Measurements from ENCODE around the gene SPTBN1. TPM values are rescaled to one million over a fixed set of nuclear protein-coding genes. Genes with fewer than 3 reads are reported as not detected.
A peak's percentile ranks its signal among the peaks of the same experiment; 100 is the strongest.

SPTBN1 gene
- total RNA-seq, 1 donor from 2014 or later, result 251 TPM

- H3K9ac ChIP-seq (ENCODE audit: low read depth in 1 of 3, low read length in 3 of 3), result peak overlapping the region in 2 of 3 donors; percentile 35 to 57
- H3K4me1 ChIP-seq (ENCODE audit: control insufficient read depth in 3 of 3, insufficient read depth in 3 of 3, low read length in 3 of 3), result peaks cover 24 to 54% (median 41%) of the 10 kb centered on the region in 3 donors
- H3K9me3 ChIP-seq (ENCODE audit: control insufficient read depth in 3 of 3, low read length in 3 of 3), result no peaks in the 10 kb centered on the region
- peak overlapping the region; percentile 70 for H3K27ac ChIP-seq (ENCODE audit: low read depth, low read length)
- H3K27me3 ChIP-seq (ENCODE audit: control insufficient read depth in 3 of 3, insufficient read depth in 3 of 3, low read length in 3 of 3), result no peaks in the 10 kb centered on the region
- peak overlapping the region in 1 of 3 donors; percentile 39 for H3K4me3 ChIP-seq (ENCODE audit: low read length in 3 of 3)
- H3K36me3 ChIP-seq (ENCODE audit: control insufficient read depth in 3 of 3, insufficient read depth in 3 of 3, low read length in 3 of 3), result peaks cover 27 to 58% (median 42%) of the 10 kb centered on the region in 3 donors
These were observed 178.7 kb downstream of the SPTBN1 start for GRCh38 chr2:54634564-54635511.

DNA sequence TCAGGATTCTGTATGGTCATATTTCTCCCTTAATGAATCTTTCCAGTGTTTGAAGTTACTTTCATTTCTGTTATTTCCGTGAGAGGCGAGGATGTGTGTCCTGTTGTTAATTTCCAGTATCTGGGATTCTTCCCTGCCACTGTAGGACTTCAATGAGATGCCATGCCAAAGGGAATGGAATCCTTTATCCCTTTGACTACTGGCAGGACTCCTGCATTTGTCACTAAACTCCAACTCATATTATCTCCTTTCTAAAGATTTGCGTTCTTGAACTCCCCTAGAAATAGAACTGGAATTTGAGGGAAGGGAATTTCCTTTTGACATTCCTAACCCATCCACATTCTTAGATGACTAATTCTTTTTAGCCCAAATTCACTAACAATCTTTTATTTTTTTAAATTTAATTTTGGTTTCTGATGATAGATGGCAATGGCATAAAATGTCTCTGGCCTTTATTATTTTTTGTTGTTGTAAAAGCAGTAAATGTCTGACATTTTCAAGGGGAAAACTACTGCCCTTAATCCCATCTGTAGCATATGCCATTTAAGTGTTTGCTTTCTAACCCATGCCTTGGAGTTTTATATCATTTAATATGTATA is 179.5 kb downstream of the SPTBN1 start:
- Histone ChIP-seq H3K9me3 (ENCODE audit: control insufficient read depth in 3 of 3, low read length in 3 of 3) (no peaks in the 10 kb centered on the region), H3K4me1 (ENCODE audit: control insufficient read depth in 3 of 3, insufficient read depth in 3 of 3, low read length in 3 of 3) (peaks cover 24 to 52% (median 42%) of the 10 kb centered on the region in 3 donors), H3K36me3 (ENCODE audit: control insufficient read depth in 3 of 3, insufficient read depth in 3 of 3, low read length in 3 of 3) (peaks cover 25 to 54% (median 37%) of the 10 kb centered on the region in 3 donors), H3K9ac (ENCODE audit: low read depth in 1 of 3, low read length in 3 of 3) (no peak overlapping the region), H3K27ac (ENCODE audit: low read depth, low read length) (peak overlapping the region; percentile 70), H3K4me3 (ENCODE audit: low read length in 3 of 3) (peak overlapping the region in 1 of 3 donors; percentile 39), H3K27me3 (ENCODE audit: control insufficient read depth in 3 of 3, insufficient read depth in 3 of 3, low read length in 3 of 3) (no peaks in the 10 kb centered on the region)

DNA sequence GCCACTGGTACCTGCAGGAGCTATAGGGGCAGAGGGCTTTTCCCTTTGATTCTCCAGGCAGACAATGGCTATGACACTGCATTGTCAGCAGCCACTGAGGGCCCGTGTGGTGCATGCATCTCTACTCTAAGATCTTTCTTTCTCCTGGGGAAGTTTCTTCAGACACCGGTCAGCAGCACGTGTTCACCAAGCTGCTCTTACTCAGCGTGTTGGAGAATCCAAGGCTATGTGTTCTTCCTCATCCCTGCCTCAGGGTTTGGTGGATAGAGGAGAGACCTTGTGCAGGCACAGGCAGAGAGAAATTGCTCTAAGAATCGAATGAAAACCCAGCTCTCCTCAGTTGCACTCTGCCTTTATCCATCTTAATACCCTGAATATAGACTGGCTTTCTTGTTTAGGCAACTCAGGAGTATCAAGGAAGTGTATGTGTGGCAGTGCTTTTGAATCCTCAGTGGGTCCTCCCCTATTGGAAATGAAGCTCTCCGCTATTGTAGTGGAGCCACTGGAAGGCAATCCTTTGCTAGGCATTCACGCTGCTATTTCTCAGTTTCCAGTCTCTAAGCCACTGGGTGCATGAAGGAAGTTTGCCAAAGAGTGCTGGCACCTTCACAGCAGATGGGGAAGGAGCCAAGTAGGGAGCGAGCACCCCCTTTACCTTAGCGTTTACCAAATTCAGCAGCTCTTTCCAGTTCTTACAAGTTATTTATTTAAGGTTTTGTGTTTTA is 180.4 kb downstream of the SPTBN1 start:
- Histone ChIP-seq H3K4me1 (ENCODE audit: control insufficient read depth in 3 of 3, insufficient read depth in 3 of 3, low read length in 3 of 3) (peaks cover 24 to 43% (median 42%) of the 10 kb centered on the region in 3 donors), H3K36me3 (ENCODE audit: control insufficient read depth in 3 of 3, insufficient read depth in 3 of 3, low read length in 3 of 3) (peaks cover 15 to 45% (median 28%) of the 10 kb centered on the region in 3 donors)

GRCh38 chr2:54638103-54638502 is 182.0 kb downstream of the SPTBN1 start:
- Histone ChIP-seq H3K4me3 (ENCODE audit: low read length in 3 of 3) (no peak overlapping the region), H3K4me1 (ENCODE audit: control insufficient read depth in 3 of 3, insufficient read depth in 3 of 3, low read length in 3 of 3) (peaks cover 21 to 36% (median 35%) of the 10 kb centered on the region in 3 donors), H3K36me3 (ENCODE audit: control insufficient read depth in 3 of 3, insufficient read depth in 3 of 3, low read length in 3 of 3) (peaks cover 10 to 38% (median 22%) of the 10 kb centered on the region in 3 donors), H3K27me3 (ENCODE audit: control insufficient read depth in 3 of 3, insufficient read depth in 3 of 3, low read length in 3 of 3) (no peaks in the 10 kb centered on the region), H3K9ac (ENCODE audit: low read depth in 1 of 3, low read length in 3 of 3) (no peak overlapping the region), H3K27ac (ENCODE audit: low read depth, low read length) (no peak overlapping the region), H3K9me3 (ENCODE audit: control insufficient read depth in 3 of 3, low read length in 3 of 3) (no peaks in the 10 kb centered on the region)

More for the DNA sequence above, 180.4 kb downstream of the SPTBN1 start:
- no peak overlapping the region for H3K9ac ChIP-seq (ENCODE audit: low read depth in 1 of 3, low read length in 3 of 3)
- H3K27me3 ChIP-seq (ENCODE audit: control insufficient read depth in 3 of 3, insufficient read depth in 3 of 3, low read length in 3 of 3), result no peaks in the 10 kb centered on the region
- peak overlapping the region; percentile 31 for H3K27ac ChIP-seq (ENCODE audit: low read depth, low read length)
- no peak overlapping the region for H3K4me3 ChIP-seq (ENCODE audit: low read length in 3 of 3)
- no peaks in the 10 kb centered on the region for H3K9me3 ChIP-seq (ENCODE audit: control insufficient read depth in 3 of 3, low read length in 3 of 3)

DNA sequence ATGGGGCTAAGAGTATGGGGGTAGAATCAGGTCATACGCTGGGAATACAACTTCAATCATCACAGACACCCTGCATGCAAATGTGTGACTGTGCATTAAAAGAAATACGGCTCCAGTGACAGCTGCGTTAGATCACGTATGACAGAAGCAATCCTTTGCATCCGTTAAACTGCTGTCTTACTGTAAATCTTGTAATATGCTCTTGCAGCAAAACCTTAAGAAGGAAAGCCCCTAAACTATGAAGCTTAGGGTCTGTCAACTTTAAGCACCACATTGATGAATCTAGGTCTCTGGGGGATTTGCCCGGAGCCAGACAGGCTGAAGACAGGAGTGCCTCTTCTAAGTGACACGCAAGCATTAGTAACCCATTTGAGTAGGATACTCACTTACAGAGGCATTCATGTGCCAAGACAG is 182.7 kb downstream of the SPTBN1 start:
- peaks cover 10 to 41% (median 23%) of the 10 kb centered on the region in 3 donors for H3K36me3 ChIP-seq (ENCODE audit: control insufficient read depth in 3 of 3, insufficient read depth in 3 of 3, low read length in 3 of 3)
- H3K4me3 ChIP-seq (ENCODE audit: low read length in 3 of 3), result no peak overlapping the region
- peaks cover 20 to 33% (median 29%) of the 10 kb centered on the region in 3 donors for H3K4me1 ChIP-seq (ENCODE audit: control insufficient read depth in 3 of 3, insufficient read depth in 3 of 3, low read length in 3 of 3)
- no peaks in the 10 kb centered on the region for H3K27me3 ChIP-seq (ENCODE audit: control insufficient read depth in 3 of 3, insufficient read depth in 3 of 3, low read length in 3 of 3)
- no peak overlapping the region for H3K9ac ChIP-seq (ENCODE audit: low read depth in 1 of 3, low read length in 3 of 3)
- H3K9me3 ChIP-seq (ENCODE audit: control insufficient read depth in 3 of 3, low read length in 3 of 3), result no peaks in the 10 kb centered on the region
- no peak overlapping the region for H3K27ac ChIP-seq (ENCODE audit: low read depth, low read length)

- Histone ChIP-seq H3K4me1 (ENCODE audit: control insufficient read depth in 3 of 3, insufficient read depth in 3 of 3, low read length in 3 of 3) (peaks cover 20 to 25% (median 20%) of the 10 kb centered on the region in 3 donors), H3K36me3 (ENCODE audit: control insufficient read depth in 3 of 3, insufficient read depth in 3 of 3, low read length in 3 of 3) (peaks cover 15 to 47% (median 29%) of the 10 kb centered on the region in 3 donors), H3K4me3 (ENCODE audit: low read length in 3 of 3) (no peak overlapping the region), H3K9me3 (ENCODE audit: control insufficient read depth in 3 of 3, low read length in 3 of 3) (no peaks in the 10 kb centered on the region), H3K27me3 (ENCODE audit: control insufficient read depth in 3 of 3, insufficient read depth in 3 of 3, low read length in 3 of 3) (no peaks in the 10 kb centered on the region), H3K9ac (ENCODE audit: low read depth in 1 of 3, low read length in 3 of 3) (no peak overlapping the region), H3K27ac (ENCODE audit: low read depth, low read length) (no peak overlapping the region)
These were observed 183.5 kb downstream of the SPTBN1 start for GRCh38 chr2:54639609-54640008.

GRCh38 chr2:54640834-54641540 is 184.9 kb downstream of the SPTBN1 start:
- peaks cover 27 to 56% (median 42%) of the 10 kb centered on the region in 3 donors for H3K36me3 ChIP-seq (ENCODE audit: control insufficient read depth in 3 of 3, insufficient read depth in 3 of 3, low read length in 3 of 3)
- no peaks in the 10 kb centered on the region for H3K9me3 ChIP-seq (ENCODE audit: control insufficient read depth in 3 of 3, low read length in 3 of 3)
- no peak overlapping the region for H3K27ac ChIP-seq (ENCODE audit: low read depth, low read length)
- no peak overlapping the region for H3K4me3 ChIP-seq (ENCODE audit: low read length in 3 of 3)
- no peak overlapping the region for H3K9ac ChIP-seq (ENCODE audit: low read depth in 1 of 3, low read length in 3 of 3)
- no peaks in the 10 kb centered on the region for H3K27me3 ChIP-seq (ENCODE audit: control insufficient read depth in 3 of 3, insufficient read depth in 3 of 3, low read length in 3 of 3)
- peaks cover 10 to 16% (median 11%) of the 10 kb centered on the region in 3 donors for H3K4me1 ChIP-seq (ENCODE audit: control insufficient read depth in 3 of 3, insufficient read depth in 3 of 3, low read length in 3 of 3)

DNA sequence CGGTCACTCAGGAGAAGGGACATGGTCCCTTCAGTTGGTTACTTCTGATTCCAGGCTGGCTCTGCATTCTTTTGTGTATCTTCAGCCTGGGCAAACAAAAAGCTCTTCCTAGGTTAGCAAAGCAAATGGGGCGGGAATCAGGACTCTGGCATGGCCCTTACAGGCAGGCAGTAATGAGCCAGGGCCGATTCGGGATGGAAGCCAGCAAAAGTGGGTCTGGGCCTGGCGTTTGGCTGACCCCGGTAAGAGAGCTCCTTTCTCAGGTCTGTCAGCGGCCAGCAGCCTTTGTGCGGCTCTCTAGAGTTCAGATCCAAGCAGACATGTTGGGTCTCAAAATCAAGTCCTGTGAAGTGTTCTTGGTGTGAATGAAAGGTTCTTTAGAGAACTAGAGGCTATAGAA is 185.9 kb downstream of the SPTBN1 start:
- Histone ChIP-seq H3K36me3 (ENCODE audit: control insufficient read depth in 3 of 3, insufficient read depth in 3 of 3, low read length in 3 of 3) (peaks cover 36 to 63% (median 47%) of the 10 kb centered on the region in 3 donors), H3K4me1 (ENCODE audit: control insufficient read depth in 3 of 3, insufficient read depth in 3 of 3, low read length in 3 of 3) (peaks cover 5 to 12% (median 8%) of the 10 kb centered on the region in 3 donors), H3K27ac (ENCODE audit: low read depth, low read length) (no peak overlapping the region), H3K9ac (ENCODE audit: low read depth in 1 of 3, low read length in 3 of 3) (no peak overlapping the region), H3K27me3 (ENCODE audit: control insufficient read depth in 3 of 3, insufficient read depth in 3 of 3, low read length in 3 of 3) (no peaks in the 10 kb centered on the region), H3K4me3 (ENCODE audit: low read length in 3 of 3) (no peak overlapping the region), H3K9me3 (ENCODE audit: control insufficient read depth in 3 of 3, low read length in 3 of 3) (no peaks in the 10 kb centered on the region)

All from skeletal muscle tissue (tissue), 4 donors.